SK-N-SH (cell line): ENCODE results near the gene BRD1. TPM values are rescaled to one million over a fixed set of nuclear protein-coding genes. Genes with fewer than 3 reads are reported as not detected.

Source experiments
- CTCF ChIA-PET: fragments of 300-600, 350-600 bp; formaldehyde crosslinking; extraction: SDS; loops from one replicate; lab custom pipeline; 2021; lab: Yijun Ruan, JAX
- POLR2A ChIA-PET: fragments of 350-600 bp; sonication (Branson Sonifier 250); formaldehyde crosslinking; extraction: SDS; loops from one replicate; lab custom pipeline; 2020; ENCODE audit warnings: antibody characterized with exemption, inconsistent platforms; lab: Yijun Ruan, JAX
- DNase-seq: peaks from one replicate; pipeline ENCODE4 v3.0.0; 2012
- H2AFZ ChIP-seq: fragments of 200-600 bp; sonication (generic); 2 replicates; pipeline ENCODE4 v1.8.1; 2016; ENCODE audit warnings: antibody characterized with exemption, mild to moderate bottlenecking, low read depth
- H3F3A ChIP-seq: fragments of 200-600 bp; sonication (generic); replicated peaks from 2 replicates; pipeline ENCODE3; 2016; ENCODE audit warnings: antibody characterized with exemption, mild to moderate bottlenecking; ENCODE audit not compliant: insufficient read depth
- H3K27ac ChIP-seq, 2 experiments: fragments of 200-500 bp in 1 of 2; fragments of 200-600 bp in 1 of 2; sonication (Bioruptor generic) in 1 of 2; sonication (generic), shearing (Covaris generic) in 1 of 2; 2 replicates each; pipeline versions ENCODE4 v1.5.1 to v1.6.1; 2014 to 2016; ENCODE audit warnings: low read depth in 2 of 2, inconsistent platforms in 1 of 2, low read length in 1 of 2, mild to moderate bottlenecking in 1 of 2, mixed read lengths in 1 of 2
- H3K27me3 ChIP-seq: fragments of 200-600 bp; sonication (generic), shearing (Covaris generic); 2 replicates; pipeline ENCODE4 v1.6.1; 2016; ENCODE audit warnings: mixed run types; ENCODE audit not compliant: insufficient read depth
- H3K36me3 ChIP-seq, 2 experiments: fragments of 200-500 bp in 1 of 2; fragments of 200-600 bp in 1 of 2; sonication (Bioruptor generic) in 1 of 2; sonication (generic) in 1 of 2; replicated peaks in 1 of 2; 2 replicates each; pipeline versions ENCODE3 to v1.5.1; 2014 to 2016; ENCODE audit warnings: low read length in 1 of 2, mild to moderate bottlenecking in 1 of 2; ENCODE audit not compliant: insufficient read depth in 2 of 2, control insufficient read depth in 1 of 2
- H3K4me1 ChIP-seq, 2 experiments: fragments of 200-500 bp in 1 of 2; fragments of 200-600 bp in 1 of 2; sonication (Bioruptor generic) in 1 of 2; sonication (generic), shearing (Covaris generic) in 1 of 2; 2 replicates each; pipeline versions ENCODE4 v1.5.1 to v1.6.1; 2014 to 2016; ENCODE audit warnings: low read depth in 1 of 2, low read length in 1 of 2, mixed run types in 1 of 2; ENCODE audit not compliant: insufficient read depth in 2 of 2, control insufficient read depth in 1 of 2
- H3K4me2 ChIP-seq: fragments of 200-600 bp; sonication (generic), shearing (Covaris generic); 2 replicates; pipeline ENCODE4 v1.6.1; 2017; ENCODE audit warnings: mixed run types
- H3K4me3 ChIP-seq, 2 experiments: fragments of 200-500 bp in 1 of 2; fragments of 200-600 bp in 1 of 2; sonication (Bioruptor generic) in 1 of 2; sonication (generic), shearing (Covaris generic) in 1 of 2; 2 replicates each; pipeline versions ENCODE4 v1.5.1 to v1.8.1; 2014 to 2016; ENCODE audit warnings: low read depth in 2 of 2, inconsistent platforms in 1 of 2, low read length in 1 of 2, mild to moderate bottlenecking in 1 of 2, mixed read lengths in 1 of 2, moderate library complexity in 1 of 2
- H3K79me2 ChIP-seq: fragments of 200-600 bp; sonication (generic); 2 replicates; pipeline ENCODE4 v1.8.1; 2017; ENCODE audit warnings: mild to moderate bottlenecking; ENCODE audit not compliant: insufficient read depth
- H3K9ac ChIP-seq: fragments of 200-600 bp; sonication (generic); 2 replicates; pipeline ENCODE4 v1.6.1; 2017; ENCODE audit warnings: mixed run types
- H3K9me2 ChIP-seq: fragments of 200-600 bp; sonication (generic); 2 replicates; pipeline ENCODE4 v1.6.1; 2017; ENCODE audit warnings: mixed run types
- H3K9me3 ChIP-seq: fragments of 200-600 bp; sonication (generic); 2 replicates; pipeline ENCODE4 v1.6.1; 2017; ENCODE audit warnings: mixed run types, mild to moderate bottlenecking, moderate library complexity
- H4K20me1 ChIP-seq: fragments of 200-600 bp; sonication (generic); 2 replicates; pipeline ENCODE4 v1.6.1; 2017; ENCODE audit warnings: mild to moderate bottlenecking, mixed run types; ENCODE audit not compliant: insufficient read depth
- CHD2 ChIP-seq: fragments of 150-350 bp; IDR thresholded peaks from 2 replicates; pipeline ENCODE4 v1.6.1; 2018; ENCODE audit warnings: low read length; ENCODE audit not compliant: partially characterized antibody
- ELF1 ChIP-seq: IDR thresholded peaks from 2 replicates; pipeline ENCODE4 v1.4.0; 2012
- EP300 ChIP-seq, 2 experiments: IDR thresholded peaks; 2 replicates each; pipeline versions ENCODE4 v1.4.0 to v1.6.1; 2012; ENCODE audit warnings: borderline replicate concordance in 1 of 2, low read depth in 1 of 2, low read length in 1 of 2
- FOXM1 ChIP-seq: IDR thresholded peaks from 2 replicates; pipeline ENCODE4 v1.4.0; 2012; ENCODE audit warnings: low read depth, mild to moderate bottlenecking
- GATA2 ChIP-seq: sonication (generic); formaldehyde crosslinking; IDR thresholded peaks from 2 replicates; pipeline ENCODE4 v1.5.0; 2020; ENCODE audit warnings: mild to moderate bottlenecking, missing genetic modification reagents
- JUND ChIP-seq: IDR thresholded peaks from 2 replicates; pipeline ENCODE4 v1.4.0; 2012
- MEF2A ChIP-seq: IDR thresholded peaks from 2 replicates; pipeline ENCODE4 v1.4.0; 2012; ENCODE audit warnings: low read depth, borderline replicate concordance
- RCOR1 ChIP-seq: fragments of 150-350 bp; IDR thresholded peaks from 2 replicates; pipeline ENCODE4 v1.6.1; 2017; ENCODE audit warnings: antibody characterized with exemption, low read length
- SMC3 ChIP-seq: IDR thresholded peaks from 2 replicates; pipeline ENCODE4 v1.6.1; 2012; ENCODE audit warnings: low read depth, low read length, improper control_type of control experiment
- TAF1 ChIP-seq: IDR thresholded peaks from 2 replicates; pipeline ENCODE4 v1.6.1; 2012; ENCODE audit warnings: low read depth, mild to moderate bottlenecking, low read length, moderate library complexity, borderline replicate concordance
- TEAD4 ChIP-seq: IDR thresholded peaks from 2 replicates; pipeline ENCODE4 v1.4.0; 2012; ENCODE audit warnings: mild to moderate bottlenecking, borderline replicate concordance; ENCODE audit not compliant: insufficient read depth
- YY1 ChIP-seq: IDR thresholded peaks from 2 replicates; pipeline ENCODE4 v1.4.0; 2012; ENCODE audit warnings: low read depth, mild to moderate bottlenecking
- WGBS: methylation state at CpG from one replicate; pipeline ENCODE4 v1.1.6; 2017; ENCODE audit warnings: low lambda C conversion rate; 5-methylcytosine and 5-hydroxymethylcytosine counted together
- polyA plus RNA-seq, 3 experiments: library from polyadenylated mRNA; depleted of rRNA; stranded (reverse); fragments of >200 nt; gene quantifications; 2 replicates each; pipeline ENCODE4 v1.2.3, GENCODE V29; 2012
- TF ChIP-seq, protein P1 (sequence below): fragments of 150-350 bp; IDR thresholded peaks from 2 replicates; pipeline ENCODE4 v1.6.1; 2017; ENCODE audit warnings: antibody characterized with exemption, low read length, low read depth, borderline replicate concordance
- TF ChIP-seq, protein P2 (sequence below): IDR thresholded peaks from 2 replicates; pipeline ENCODE4 v1.4.0; 2012; ENCODE audit warnings: low read depth, borderline replicate concordance
- TF ChIP-seq, protein P3 (sequence below): IDR thresholded peaks from 2 replicates; pipeline ENCODE4 v1.4.0; 2012; ENCODE audit warnings: low read depth

The BRD1 gene
- polyA plus RNA-seq, 1 of the 3 experiments (the other 2 are of a cell fraction): 10.3 TPM

DNA sequence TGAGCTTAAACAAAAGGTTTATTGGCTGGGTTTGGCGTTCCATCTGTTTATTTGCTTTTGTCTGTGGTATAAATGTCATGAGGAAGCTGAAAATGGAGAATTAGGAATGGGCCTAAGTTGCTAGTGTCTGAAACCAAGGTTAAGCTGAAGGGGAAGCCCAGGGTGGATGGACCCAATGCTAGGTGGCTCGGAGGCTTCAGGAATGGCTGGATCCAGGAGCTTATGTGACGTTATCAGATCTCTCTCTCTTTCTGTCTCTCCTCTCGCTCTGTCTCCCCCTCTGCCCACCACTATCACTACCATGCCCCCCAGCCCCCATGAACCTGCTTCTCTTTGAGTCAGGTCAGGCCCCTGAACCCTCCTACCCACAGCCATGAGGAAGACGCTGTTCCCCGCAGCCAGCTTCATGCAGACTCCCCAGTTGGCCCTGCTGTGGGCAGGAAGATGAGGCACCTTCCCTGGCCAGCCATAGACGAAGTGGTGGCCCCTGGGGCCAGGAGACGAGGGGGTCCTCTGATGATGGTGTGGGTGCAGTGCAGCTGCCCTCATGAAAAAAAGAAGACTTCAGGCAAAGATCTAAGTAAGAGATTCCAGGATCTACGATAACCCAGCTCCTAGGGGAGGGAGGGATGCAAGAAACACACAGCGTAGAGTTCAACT lies 101.5 kb downstream of the BRD1 start:
- Histone ChIP-seq H3K4me2 (no peak overlapping the region), H3F3A (no peaks in the 10 kb centered on the region), H3K9ac (no peak overlapping the region), H3K79me2 (no peaks in the 10 kb centered on the region), H3K9me3 (no peaks in the 10 kb centered on the region), H3K9me2 (no peaks in the 10 kb centered on the region), H3K4me3 (no peak overlapping the region), H3K4me1 (peaks cover 0 to 2% of the 10 kb centered on the region in 2 experiments; a peak in 1 of 4 replicates), H3K27ac (no peak overlapping the region), H2AFZ (no peak overlapping the region), H3K36me3 (no peaks in the 10 kb centered on the region), H4K20me1 (no peaks in the 10 kb centered on the region), H3K27me3 (peaks cover 9% of the 10 kb centered on the region; the same call in 1 of the 2 replicates)
- CTCF ChIA-PET: interaction anchor here (0.7 to 3.3 kb wide), 9 partner anchors 10 to 421 kb away, joined by 3 to 15 read pairs (median 8); no protein-coding TSS in a partner anchor
- no peak for DNase-seq
- WGBS: 48% methylated on average over 10 of the region's 10 CpGs
- POLR2A ChIA-PET: interaction anchor here (1.0 kb wide), 2 partner anchors 10 kb away, joined by 3 to 4 read pairs; no protein-coding TSS in a partner anchor
- TF ChIP-seq JUND (no peak), MEF2A (no peak), GATA2 (CRISPR knock-in tag) (no peak), YY1 (no peak), TEAD4 (no peak), SMC3 (no peak), EP300 (IDR thresholded peaks at IDR 0.05; ENCODE audit: borderline replicate concordance in 1 of 2, low read depth in 1 of 2, low read length in 1 of 2) (no peak), TAF1 (no peak), RCOR1 (no peak), FOXM1 (no peak), ELF1 (no peak)
- TF ChIP-seq, protein P1, sequence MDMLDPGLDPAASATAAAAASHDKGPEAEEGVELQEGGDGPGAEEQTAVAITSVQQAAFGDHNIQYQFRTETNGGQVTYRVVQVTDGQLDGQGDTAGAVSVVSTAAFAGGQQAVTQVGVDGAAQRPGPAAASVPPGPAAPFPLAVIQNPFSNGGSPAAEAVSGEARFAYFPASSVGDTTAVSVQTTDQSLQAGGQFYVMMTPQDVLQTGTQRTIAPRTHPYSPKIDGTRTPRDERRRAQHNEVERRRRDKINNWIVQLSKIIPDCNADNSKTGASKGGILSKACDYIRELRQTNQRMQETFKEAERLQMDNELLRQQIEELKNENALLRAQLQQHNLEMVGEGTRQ: no peak
- TF ChIP-seq, protein P2, sequence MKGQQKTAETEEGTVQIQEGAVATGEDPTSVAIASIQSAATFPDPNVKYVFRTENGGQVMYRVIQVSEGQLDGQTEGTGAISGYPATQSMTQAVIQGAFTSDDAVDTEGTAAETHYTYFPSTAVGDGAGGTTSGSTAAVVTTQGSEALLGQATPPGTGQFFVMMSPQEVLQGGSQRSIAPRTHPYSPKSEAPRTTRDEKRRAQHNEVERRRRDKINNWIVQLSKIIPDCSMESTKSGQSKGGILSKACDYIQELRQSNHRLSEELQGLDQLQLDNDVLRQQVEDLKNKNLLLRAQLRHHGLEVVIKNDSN: no peak

DNA sequence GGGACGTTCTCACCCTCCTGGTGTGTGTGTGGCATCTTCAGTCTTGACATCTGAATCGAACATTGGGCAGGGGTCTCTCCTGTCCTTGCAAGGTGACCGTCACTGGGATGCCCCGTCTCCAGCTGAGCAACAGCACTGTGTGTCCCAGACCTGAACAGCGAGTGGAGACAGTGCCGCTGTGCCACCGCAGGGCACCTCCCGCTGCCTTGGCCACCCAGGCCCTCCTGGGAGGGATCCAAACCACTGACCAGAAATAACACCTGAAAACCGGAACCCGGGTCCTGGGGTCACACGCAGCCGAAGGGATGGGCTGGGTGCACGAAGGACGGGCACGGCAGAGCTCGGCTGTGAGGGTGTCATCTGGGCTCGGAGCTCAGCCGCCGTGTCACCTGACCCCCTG lies 102.2 kb downstream of the BRD1 start:
- Histone ChIP-seq H2AFZ (no peak overlapping the region), H3K27ac (no peak overlapping the region), H3K9me2 (no peaks in the 10 kb centered on the region), H3K36me3 (no peaks in the 10 kb centered on the region), H3K4me2 (no peak overlapping the region), H3K4me3 (no peak overlapping the region), H3K9me3 (no peaks in the 10 kb centered on the region), H3K9ac (no peak overlapping the region), H3K27me3 (peaks cover 9% of the 10 kb centered on the region; the same call in 1 of the 2 replicates), H3K4me1 (peaks cover 0 to 2% of the 10 kb centered on the region in 2 experiments; a peak in 1 of 4 replicates), H3K79me2 (no peaks in the 10 kb centered on the region), H3F3A (no peaks in the 10 kb centered on the region), H4K20me1 (no peaks in the 10 kb centered on the region)
- no peak for TF ChIP-seq CHD2
- TF ChIP-seq, protein P3, sequence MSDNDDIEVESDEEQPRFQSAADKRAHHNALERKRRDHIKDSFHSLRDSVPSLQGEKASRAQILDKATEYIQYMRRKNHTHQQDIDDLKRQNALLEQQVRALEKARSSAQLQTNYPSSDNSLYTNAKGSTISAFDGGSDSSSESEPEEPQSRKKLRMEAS: no peak
- POLR2A ChIA-PET: interaction anchor here (1.0 kb wide), 1 partner anchor 11 kb away, joined by 4 read pairs; no protein-coding TSS in a partner anchor
- CTCF ChIA-PET: interaction anchor here (0.6 to 3.3 kb wide), 13 partner anchors 11 to 953 kb away, joined by 3 to 15 read pairs (median 5); no protein-coding TSS in a partner anchor
- DNase-seq: no peak
- WGBS: 60% methylated on average over 11 of the region's 19 CpGs
